GM18870 (cell line): ENCODE measurements around the gene SMARCD2.
"Not testable (repeated sequence)": the region's sequence is repeated elsewhere in the genome, so short reads cannot be mapped to it uniquely, and the experiment has no call there.

Experiments used
- ATAC-seq: cut with Tn5 transposase; IDR thresholded peaks from one replicate; pipeline ENCODE4 v1.9.1; 2021; ENCODE audit warnings: moderate library complexity; ENCODE audit not compliant: unreplicated experiment

SMARCD2 gene

GRCh38 chr17:63816123-63816522 is 26.4 kb downstream of the SMARCD2 start:
- ATAC-seq: no peak

GRCh38 chr17:63809970-63810369 is 32.5 kb downstream of the SMARCD2 start:
- no peak for ATAC-seq

- ATAC-seq: no peak
These were observed 36.9 kb downstream of the SMARCD2 start for GRCh38 chr17:63805591-63805990.

GRCh38 chr17:63804328-63804727 is 38.2 kb downstream of the SMARCD2 start:
- ATAC-seq: no peak

- ATAC-seq: no peak
These were observed 41.7 kb downstream of the SMARCD2 start for GRCh38 chr17:63800783-63801182.

GRCh38 chr17:63798572-63799106 is 43.8 kb downstream of the SMARCD2 start:
- ATAC-seq: no peak

- not testable (repeated sequence) for ATAC-seq
These were observed 46.1 kb downstream of the SMARCD2 start for GRCh38 chr17:63796375-63796774.

- ATAC-seq: no peak
These were observed 50.3 kb downstream of the SMARCD2 start for GRCh38 chr17:63792055-63792729.

- no peak for ATAC-seq
These were observed 52.4 kb downstream of the SMARCD2 start for GRCh38 chr17:63790057-63790456.

GRCh38 chr17:63786971-63787711 is 55.3 kb downstream of the SMARCD2 start:
- ATAC-seq: no peak

GRCh38 chr17:63786117-63786516 is 56.4 kb downstream of the SMARCD2 start:
- ATAC-seq: no peak

GRCh38 chr17:63785556-63785955 is 56.9 kb downstream of the SMARCD2 start:
- ATAC-seq: no peak

- no peak for ATAC-seq
These were observed 59.0 kb downstream of the SMARCD2 start for GRCh38 chr17:63783522-63783921.
